Right lobe of liver (tissue), 6 donors: ENCODE data around the gene SPRY2. TPM values are rescaled to one million over a fixed set of nuclear protein-coding genes. Genes with fewer than 3 reads are reported as not detected.

ENCODE experiments used
- ATAC-seq, 4 donors: fragments of 200-7000 bp; cut with Tn5 transposase; one replicate each; pipeline ENCODE4 v1.9.1; 2020; ENCODE audit warnings: mild to moderate bottlenecking in 4 of 4, moderate library complexity in 4 of 4
- DNase-seq, 3 donors: peaks; one replicate each; pipeline ENCODE4 v3.0.0-alpha.2; 2020
- H3K27ac ChIP-seq, 3 donors: fragments of 200-600 bp; one replicate each; pipeline ENCODE4 v1.8.0; 2022
- H3K27me3 ChIP-seq, 2 donors: fragments of 200-600 bp; one replicate each; pipeline ENCODE4 v1.8.0; 2022
- H3K36me3 ChIP-seq, 4 donors: fragments of 200-600 bp; sonication (generic) in 1 of 4; one replicate each; pipeline versions ENCODE4 v1.5.1 to v1.8.0; 2017 to 2022; ENCODE audit warnings: control low read depth in 1 of 4
- H3K4me1 ChIP-seq, 4 donors: fragments of 200-600 bp; sonication (generic) in 1 of 4; one replicate each; pipeline versions ENCODE4 v1.5.1 to v1.8.0; 2017 to 2022; ENCODE audit warnings: control low read depth in 1 of 4
- H3K4me3 ChIP-seq, 3 donors: fragments of 200-600 bp; one replicate each; pipeline ENCODE4 v1.8.0; 2022
- H3K9me3 ChIP-seq, 4 donors: fragments of 200-600 bp; sonication (generic) in 1 of 4; one replicate each; pipeline versions ENCODE4 v1.5.1 to v1.8.0; 2017 to 2022; ENCODE audit warnings: control low read depth in 1 of 4
- POLR2A ChIP-seq: fragments of 450-650 bp; IDR thresholded peaks from one replicate; pipeline ENCODE4 v1.6.1; 2017; ENCODE audit warnings: antibody characterized with exemption, mild to moderate bottlenecking
- WGBS: methylation state at CpG from one replicate; pipeline ENCODE4 v1.1.6; 2018; ENCODE audit warnings: low coverage, low lambda C conversion rate; ENCODE audit not compliant: insufficient coverage; ENCODE audit errors: missing lambda C conversion rate; 5-methylcytosine and 5-hydroxymethylcytosine counted together
- intact Hi-C, 2 donors: fragments of 100-400 bp; cut with DNase I; formaldehyde crosslinking; loops; one replicate each; pipeline versions ENCODE4 v1.11.2 to v1.14.1; 2022
- total RNA-seq, 6 experiments: library from RNA; depleted of rRNA in 2 of 6; stranded (reverse); fragments of >200 nt in 2 of 6; fragmentation: NEBNext Ultra II Directional in 3 of 6; extraction: Animal tissue kit (Norgen Biotek cat#: 25700) in 3 of 6; gene quantifications; one replicate each; pipeline versions ENCODE4 v1.1.0 to v1.2.4, GENCODE V29; 2016 to 2023
- TF ChIP-seq, protein P1 (sequence below), 4 donors: fragments of 200-600 bp in 3 of 4; fragments of 450-650 bp in 1 of 4; IDR thresholded peaks; one replicate each; pipeline versions ENCODE4 v1.5.1 to v1.8.0; 2016 to 2022; ENCODE audit warnings: antibody characterized with exemption in 4 of 4, mild to moderate bottlenecking in 2 of 4
- donor health status: DM: no; HTN: yes; CAD: no.
- donor health status: DM: no; HTN: no; CAD: no.
- donor health status: DM: no; HTN: no; CAD: no.
- donor health status: DM: no; HTN: yes; CAD: no.
- donor health status: DM: no; HTN: yes; CAD: no.

The SPRY2 gene
- total RNA-seq, 6 experiments from 2014 or later, result 9.4 to 14.7 (median 10.5) TPM

GRCh38 chr13:80374901-80375300 lies 34.0 kb upstream of the SPRY2 start:
- 89% methylated on average over 2 of the region's 2 CpGs for WGBS
- intact Hi-C loops, result loop anchor here in 1 of 2 donors (10.0 kb wide), 1 partner anchor 690 kb away; no protein-coding TSS in a partner anchor
- no peaks in the 10 kb centered on the region for H3K27me3 ChIP-seq
- H3K9me3 ChIP-seq, result no peaks in the 10 kb centered on the region
- TF ChIP-seq POLR2A, result no peak
- TF ChIP-seq, protein P1, sequence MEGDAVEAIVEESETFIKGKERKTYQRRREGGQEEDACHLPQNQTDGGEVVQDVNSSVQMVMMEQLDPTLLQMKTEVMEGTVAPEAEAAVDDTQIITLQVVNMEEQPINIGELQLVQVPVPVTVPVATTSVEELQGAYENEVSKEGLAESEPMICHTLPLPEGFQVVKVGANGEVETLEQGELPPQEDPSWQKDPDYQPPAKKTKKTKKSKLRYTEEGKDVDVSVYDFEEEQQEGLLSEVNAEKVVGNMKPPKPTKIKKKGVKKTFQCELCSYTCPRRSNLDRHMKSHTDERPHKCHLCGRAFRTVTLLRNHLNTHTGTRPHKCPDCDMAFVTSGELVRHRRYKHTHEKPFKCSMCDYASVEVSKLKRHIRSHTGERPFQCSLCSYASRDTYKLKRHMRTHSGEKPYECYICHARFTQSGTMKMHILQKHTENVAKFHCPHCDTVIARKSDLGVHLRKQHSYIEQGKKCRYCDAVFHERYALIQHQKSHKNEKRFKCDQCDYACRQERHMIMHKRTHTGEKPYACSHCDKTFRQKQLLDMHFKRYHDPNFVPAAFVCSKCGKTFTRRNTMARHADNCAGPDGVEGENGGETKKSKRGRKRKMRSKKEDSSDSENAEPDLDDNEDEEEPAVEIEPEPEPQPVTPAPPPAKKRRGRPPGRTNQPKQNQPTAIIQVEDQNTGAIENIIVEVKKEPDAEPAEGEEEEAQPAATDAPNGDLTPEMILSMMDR (IDR thresholded peaks at IDR 0.05), result no peak
- ATAC-seq, result no peak
- no peaks in the 10 kb centered on the region for H3K36me3 ChIP-seq
- H3K4me1 ChIP-seq, result peaks cover 0 to 4% (median 0%) of the 10 kb centered on the region in 4 donors
- H3K27ac ChIP-seq, result no peak overlapping the region
- DNase-seq, result no peak
- H3K4me3 ChIP-seq, result no peak overlapping the region

DNA sequence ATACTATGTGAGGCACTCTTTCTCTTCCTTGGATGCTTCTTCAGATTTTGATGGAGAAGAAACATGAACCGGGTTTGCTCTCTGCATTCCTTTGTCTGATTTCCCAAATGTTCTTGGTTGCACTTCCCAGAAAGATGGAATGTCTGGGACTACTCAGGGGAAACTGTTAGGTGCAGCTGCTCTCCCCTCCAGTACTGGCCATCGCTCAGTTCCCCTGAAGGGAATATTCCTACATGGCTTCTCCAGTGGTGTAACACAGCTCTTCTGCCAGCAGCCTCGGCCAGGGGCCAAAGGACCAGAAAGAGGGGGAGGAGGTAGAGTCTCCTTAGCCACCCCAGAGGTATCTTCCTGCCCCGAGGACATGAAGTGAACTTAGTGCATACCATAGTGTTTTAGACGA lies 33.5 kb upstream of the SPRY2 start:
- no peak overlapping the region for H3K4me3 ChIP-seq
- no peaks in the 10 kb centered on the region for H3K27me3 ChIP-seq
- WGBS, result 71% methylated on average over 5 of the region's 5 CpGs
- no peaks in the 10 kb centered on the region for H3K36me3 ChIP-seq
- H3K9me3 ChIP-seq, result no peaks in the 10 kb centered on the region
- ATAC-seq (no peak), DNase-seq (no peak)
- H3K4me1 ChIP-seq, result peaks cover 0 to 4% (median 0%) of the 10 kb centered on the region in 4 donors
- H3K27ac ChIP-seq, result no peak overlapping the region
- TF ChIP-seq, protein P1 (IDR thresholded peaks at IDR 0.05), result no peak
- no peak for TF ChIP-seq POLR2A
- intact Hi-C loops, result loop anchor here in 1 of 2 donors (10.0 kb wide), 1 partner anchor 690 kb away; no protein-coding TSS in a partner anchor

GRCh38 chr13:80371840-80372509 lies 31.0 kb upstream of the SPRY2 start:
- no peak overlapping the region for H3K4me3 ChIP-seq
- TF ChIP-seq POLR2A, result no peak
- TF ChIP-seq, protein P1 (IDR thresholded peaks at IDR 0.05), result no peak
- DNase-seq (no peak), ATAC-seq (peak; percentile 36 to 84 (median 63))
- H3K4me1 ChIP-seq, result peaks cover 0 to 4% (median 0%) of the 10 kb centered on the region in 4 donors
- WGBS, result 58% methylated on average over 3 of the region's 6 CpGs
- no peaks in the 10 kb centered on the region for H3K9me3 ChIP-seq
- H3K36me3 ChIP-seq, result no peaks in the 10 kb centered on the region
- H3K27me3 ChIP-seq, result no peaks in the 10 kb centered on the region
- intact Hi-C loops, result loop anchor here in 1 of 2 donors (10.0 kb wide), 1 partner anchor 687 kb away; no protein-coding TSS in a partner anchor
- H3K27ac ChIP-seq, result no peak overlapping the region

- WGBS, result 85% methylated on average over 3 of the region's 3 CpGs
- no peak for ATAC-seq
- TF ChIP-seq, protein P1 (IDR thresholded peaks at IDR 0.05), result no peak
- no peak for TF ChIP-seq POLR2A
- Histone ChIP-seq H3K27ac (no peak overlapping the region), H3K4me3 (no peak overlapping the region), H3K36me3 (no peaks in the 10 kb centered on the region), H3K27me3 (no peaks in the 10 kb centered on the region), H3K9me3 (no peaks in the 10 kb centered on the region), H3K4me1 (peaks cover 0 to 8% (median 0%) of the 10 kb centered on the region in 4 donors)
- DNase-seq, result no peak
- intact Hi-C loops, result no loop called here
Measured at GRCh38 chr13:80367473-80367872, 26.5 kb upstream of the SPRY2 start.
